GM18517 (cell line): ENCODE measurements around the gene LGALS4.
"Not testable (repeated sequence)": the region's sequence is repeated elsewhere in the genome, so short reads cannot be mapped to it uniquely, and the experiment has no call there.

ENCODE experiments used
- ATAC-seq: cut with Tn5 transposase; IDR thresholded peaks from one replicate; pipeline ENCODE4 v1.9.1; 2021; ENCODE audit warnings: mild to moderate bottlenecking, moderate library complexity; ENCODE audit not compliant: unreplicated experiment

The LGALS4 gene

DNA sequence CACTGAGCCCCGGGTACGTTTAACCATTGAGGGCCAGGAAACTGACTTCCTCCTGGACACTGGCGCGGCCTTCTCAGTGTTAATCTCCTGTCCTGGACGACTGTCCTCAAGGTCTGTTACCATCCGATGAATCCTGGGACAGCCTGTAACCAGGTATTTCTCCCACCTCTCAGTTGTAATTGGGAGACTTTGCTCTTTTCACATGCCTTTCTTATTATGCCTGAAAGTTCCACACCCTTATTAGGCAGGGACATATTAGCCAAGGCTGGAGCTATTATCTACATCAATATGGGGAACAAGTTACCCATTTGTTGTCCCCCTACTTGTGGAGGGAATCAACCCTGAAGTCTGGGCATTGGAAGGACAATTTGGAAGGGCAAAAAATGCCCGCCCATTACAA, 13.2 kb upstream of the LGALS4 start:
- not testable (repeated sequence) for ATAC-seq

DNA sequence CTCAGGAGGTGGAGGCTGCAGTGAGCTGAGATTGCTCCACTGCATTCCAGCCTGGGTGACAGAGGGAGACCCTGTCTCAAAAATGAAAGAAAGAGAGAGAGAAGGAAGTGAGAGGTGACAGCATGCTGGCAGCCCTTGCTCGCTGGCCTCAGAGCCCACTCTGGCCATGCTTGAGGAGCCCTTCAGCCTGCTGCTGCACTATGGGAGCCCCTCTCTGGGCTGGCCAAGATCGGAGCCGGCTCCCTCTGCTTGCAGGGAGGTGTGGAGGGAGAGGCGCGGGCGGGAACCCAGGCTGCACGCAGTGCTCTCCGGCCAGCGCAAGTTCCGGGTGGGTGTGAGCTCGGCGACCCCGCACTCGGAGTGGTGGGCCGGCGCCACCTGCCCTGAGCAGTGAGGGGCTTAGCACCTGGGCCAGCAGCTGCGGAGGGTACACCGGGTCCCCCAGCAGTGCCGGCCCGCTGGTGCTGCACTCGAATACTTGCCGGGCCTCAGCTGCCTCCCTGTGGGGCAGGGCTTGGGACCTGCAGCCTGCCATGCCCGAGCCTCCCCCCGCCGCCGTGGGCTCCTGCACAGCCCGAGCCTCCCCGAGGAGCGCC, 8.6 kb upstream of the LGALS4 start:
- ATAC-seq = not testable (repeated sequence)

DNA sequence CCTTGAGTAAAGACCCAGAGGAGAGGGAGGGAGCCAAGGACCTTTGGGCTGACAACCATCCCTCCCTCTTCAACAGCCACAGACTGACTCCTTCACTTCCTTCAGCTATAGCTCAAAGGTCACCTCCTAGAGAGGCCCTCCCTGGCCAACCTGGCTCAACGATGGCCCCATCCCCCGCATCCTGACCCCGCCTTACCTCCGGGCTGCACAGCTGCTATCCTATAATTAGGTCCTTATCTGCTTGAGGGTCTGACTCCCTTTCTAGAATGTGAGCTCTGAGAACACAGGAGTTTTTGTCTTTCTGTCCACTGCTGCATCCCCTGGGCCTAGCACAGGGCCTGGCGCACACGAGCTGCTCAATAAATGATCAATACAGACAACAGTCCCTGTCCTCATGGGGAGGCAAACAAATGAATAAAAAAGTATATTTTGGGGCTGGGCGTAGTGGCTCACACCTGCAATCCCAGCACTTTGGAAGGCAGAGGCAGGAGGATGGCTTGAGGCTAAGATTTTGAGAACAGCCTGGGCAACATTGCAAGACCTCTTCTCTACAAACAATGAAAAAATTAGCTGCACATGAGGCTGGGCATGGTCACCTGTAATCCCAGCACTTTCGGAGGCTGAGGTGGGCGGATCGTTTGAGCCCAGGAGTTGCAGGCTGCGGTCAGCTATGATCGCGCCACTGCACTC, 6.6 kb upstream of the LGALS4 start:
- ATAC-seq = no peak

DNA sequence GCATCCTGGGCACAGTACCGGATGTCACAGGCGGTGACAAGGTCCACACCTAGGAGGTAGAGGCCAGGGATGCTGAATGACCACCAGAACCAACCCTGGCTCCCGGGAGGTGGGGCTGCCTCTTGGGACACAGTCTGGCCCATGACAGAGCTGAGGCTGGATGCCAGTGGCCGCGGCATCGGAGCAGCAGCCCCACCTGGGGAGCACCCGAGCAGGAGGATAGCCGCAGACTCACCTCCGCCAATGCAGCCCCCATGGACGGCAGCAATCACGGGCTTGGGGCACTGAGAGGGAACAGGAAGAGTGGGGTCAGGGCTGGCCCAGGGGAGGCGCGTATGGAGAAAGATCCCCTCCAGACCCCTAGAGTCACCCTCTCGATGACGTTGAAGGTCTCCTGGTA, 4.3 kb upstream of the LGALS4 start:
- ATAC-seq = no peak

DNA sequence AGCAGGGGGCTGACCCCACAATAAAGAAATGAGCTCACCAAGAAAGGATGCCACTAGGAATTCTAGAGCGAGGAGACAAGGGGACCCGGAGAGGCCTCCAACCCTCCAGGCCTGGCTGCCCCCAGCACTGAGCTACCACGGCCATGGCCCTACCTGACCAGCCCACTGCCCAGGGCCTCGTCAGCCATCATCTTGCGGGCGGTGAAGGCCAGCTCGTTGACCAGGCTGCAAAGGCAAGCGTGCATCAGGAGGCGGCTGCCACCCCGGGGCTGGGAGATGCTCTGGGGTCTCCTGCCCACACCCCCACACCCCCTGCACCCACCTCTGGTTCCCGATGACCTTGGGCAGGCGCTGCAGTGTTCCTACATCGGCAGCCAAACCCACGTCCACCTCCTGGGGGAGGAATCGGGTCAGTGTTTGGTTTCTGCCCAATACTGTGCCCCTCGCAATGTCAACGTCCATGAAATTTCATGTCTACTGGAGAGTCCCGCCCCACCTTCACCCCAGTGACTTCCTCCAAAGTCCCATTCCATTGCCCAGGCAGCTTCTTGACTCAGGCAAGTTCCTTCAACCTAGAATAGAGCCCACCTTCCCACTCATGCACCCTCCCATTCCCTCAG, 3.5 kb upstream of the LGALS4 start:
- ATAC-seq = no peak

DNA sequence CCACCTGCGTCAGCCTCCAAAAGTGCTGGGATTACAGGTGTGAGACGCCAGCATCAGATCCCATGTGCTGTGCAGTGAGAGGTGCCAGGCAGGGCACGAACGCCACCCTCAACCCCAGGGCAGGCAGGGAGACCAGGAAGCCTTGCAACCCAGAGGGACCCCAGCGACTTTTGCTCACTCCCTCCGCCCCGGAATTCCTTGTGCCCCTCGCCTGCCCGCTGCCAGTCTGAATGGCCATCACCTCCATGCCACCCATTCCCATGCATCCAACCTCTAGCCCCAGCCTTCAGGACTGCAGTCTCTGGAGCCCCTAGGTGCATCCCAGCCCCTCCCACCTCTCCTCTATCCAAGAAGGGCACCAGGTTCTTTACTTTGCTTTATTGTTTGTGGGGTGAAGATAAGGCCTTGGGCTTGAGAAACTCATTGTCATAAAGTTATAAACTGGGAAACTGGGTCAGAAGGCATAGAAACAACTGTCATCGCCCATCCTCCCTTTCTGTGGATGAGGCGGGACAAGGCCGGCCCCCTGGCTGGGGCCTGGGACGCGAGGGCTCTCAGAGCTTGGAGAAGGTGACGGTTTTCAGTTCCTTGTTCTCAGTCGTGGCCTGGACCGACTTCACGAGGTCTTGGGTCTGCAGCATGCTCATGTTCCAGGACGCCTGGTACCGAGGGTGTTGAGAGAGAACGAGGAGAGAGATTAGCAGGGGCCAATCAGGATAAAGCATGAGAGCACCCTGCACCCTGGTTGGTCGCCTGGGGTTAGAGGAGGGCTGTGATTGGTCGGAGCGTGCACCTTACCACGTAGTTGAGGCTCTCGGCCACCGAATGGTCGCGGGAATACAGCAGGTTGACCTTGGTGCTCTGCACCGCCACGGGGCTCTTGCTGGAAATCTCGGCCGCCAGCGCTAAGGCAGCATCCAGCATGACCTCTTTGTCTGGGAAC, 2.6 kb upstream of the LGALS4 start:
- no peak for ATAC-seq

DNA sequence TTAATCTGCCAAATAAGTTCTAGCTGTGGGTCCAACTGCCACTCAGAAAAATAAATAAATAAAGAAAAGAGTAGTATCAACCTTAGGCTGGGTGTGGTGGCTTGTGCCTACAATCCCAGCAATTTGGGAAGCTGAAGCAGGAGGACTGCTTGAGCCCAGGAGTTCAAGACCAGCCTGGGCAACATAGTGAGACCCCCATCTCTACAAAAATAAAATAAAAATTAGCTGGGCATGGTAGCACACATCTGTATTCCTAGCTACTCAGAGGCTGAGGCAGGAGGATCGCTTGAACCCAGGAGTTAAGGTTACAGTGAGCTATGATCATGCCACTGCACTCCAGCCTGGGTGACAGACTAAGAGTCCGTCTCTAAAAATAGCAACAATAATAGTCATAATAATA, 1.2 kb upstream of the LGALS4 start:
- not testable (repeated sequence) for ATAC-seq

DNA sequence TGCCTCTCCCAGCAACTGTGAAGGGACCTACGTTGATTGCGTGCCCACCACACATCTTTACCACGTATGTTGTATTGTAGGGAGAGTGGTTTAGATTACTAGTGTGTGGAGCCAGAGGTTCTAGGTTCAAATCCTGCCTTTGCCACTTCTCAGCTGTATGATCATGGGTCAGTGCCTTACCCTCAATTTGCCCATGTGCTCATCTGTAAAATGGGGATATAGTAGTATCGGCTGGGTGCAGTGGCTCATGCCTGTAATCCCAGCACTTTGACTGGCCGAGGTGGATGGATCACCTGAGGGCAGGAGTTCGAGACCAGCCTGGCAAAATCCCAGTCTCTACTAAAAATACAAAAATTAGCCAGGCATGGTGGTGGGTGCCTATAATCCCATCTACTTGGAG, 578 bp upstream of the LGALS4 start:
- ATAC-seq = no peak

DNA sequence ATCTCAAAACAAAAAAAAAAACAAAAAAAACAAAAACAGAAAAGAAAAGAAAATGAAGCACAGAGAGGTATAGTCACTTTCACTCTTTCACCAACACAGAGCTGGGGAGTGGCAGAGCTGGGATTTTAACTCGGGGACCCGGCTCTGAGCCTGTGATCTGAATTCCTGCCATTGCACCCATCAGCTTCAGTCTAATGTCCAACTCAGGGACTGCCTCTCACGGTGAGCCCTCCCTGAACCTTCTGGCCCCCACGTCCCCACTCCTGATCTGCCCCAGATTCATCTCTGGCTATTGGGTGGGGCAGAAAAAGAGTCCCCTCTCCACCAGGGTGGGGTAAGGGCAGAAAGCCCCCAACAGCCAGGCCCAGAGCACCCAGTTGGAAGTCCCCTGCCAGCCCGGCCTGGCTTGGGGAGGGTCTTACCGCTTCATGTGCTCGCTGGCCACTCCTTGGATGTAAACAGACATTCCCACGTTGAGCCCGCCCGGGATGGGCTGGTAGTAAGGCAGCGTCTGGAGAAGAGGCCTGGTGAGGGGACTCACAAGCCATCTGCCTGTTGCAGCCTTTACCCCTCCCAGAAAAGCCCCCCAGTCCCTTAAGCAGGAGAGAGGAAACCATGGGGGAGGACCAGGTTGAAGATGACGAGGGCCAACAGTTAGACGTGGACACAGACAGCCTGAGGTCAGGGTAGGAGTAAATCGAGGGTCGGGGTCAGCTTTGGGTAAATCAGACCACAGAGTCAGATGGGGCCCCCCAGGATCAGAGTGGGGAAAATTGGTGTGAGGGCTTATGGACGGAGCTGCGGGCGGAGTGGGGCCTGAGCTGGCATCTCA, 520 bp downstream of the LGALS4 start:
- no peak for ATAC-seq

DNA sequence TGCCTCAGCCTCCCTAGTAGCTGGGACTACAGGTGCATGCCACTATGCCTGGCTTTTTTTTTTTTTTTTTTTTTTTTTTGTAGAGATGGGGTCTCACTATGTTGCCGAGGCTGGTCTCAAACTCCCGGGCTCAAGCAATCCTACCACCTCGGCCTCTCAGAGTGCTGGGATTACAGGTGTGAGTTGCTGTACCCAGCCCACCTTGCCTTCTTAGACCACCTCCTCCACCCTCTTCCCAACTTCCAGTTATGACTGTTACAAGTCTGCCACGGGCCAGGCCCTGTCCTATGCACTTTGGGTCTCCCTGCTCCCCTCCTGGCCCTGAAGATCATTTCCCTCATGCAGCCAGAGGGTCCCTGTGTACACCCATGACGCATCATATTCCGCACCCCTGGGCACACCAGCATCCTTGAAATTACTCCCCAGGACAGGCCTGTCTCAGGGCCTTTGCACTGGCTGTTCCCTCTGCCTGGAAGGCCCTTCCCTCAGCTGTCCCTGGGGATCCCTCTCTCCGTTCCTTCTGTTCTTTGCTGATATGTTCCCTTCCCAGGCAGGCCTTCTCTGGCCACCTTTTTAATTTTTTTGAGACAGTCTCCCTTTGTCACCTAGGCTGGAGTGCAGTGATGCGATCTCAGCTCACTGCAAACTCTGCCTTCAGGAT, 3.0 kb downstream of the LGALS4 start:
- ATAC-seq = no peak

DNA sequence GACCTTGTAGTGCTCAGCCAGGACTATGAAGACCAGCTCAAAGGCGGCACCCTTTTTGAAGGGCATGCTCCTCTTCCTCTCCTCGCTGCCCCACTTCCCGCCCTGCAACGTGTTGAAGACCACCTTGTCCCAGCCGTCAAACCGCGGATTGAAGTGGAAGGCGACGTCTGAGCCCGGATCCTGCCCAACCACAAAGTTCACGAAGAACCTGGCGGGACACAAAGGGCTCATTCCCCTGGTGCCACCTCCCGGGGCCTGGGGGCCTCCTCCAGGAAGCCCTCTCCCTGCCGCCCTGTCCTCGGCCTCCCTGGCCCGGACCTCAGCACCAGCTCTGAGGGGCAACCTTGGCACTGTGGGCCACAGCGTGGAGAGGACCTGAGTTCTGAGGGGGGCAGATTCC, 4.0 kb downstream of the LGALS4 start:
- ATAC-seq = no peak

DNA sequence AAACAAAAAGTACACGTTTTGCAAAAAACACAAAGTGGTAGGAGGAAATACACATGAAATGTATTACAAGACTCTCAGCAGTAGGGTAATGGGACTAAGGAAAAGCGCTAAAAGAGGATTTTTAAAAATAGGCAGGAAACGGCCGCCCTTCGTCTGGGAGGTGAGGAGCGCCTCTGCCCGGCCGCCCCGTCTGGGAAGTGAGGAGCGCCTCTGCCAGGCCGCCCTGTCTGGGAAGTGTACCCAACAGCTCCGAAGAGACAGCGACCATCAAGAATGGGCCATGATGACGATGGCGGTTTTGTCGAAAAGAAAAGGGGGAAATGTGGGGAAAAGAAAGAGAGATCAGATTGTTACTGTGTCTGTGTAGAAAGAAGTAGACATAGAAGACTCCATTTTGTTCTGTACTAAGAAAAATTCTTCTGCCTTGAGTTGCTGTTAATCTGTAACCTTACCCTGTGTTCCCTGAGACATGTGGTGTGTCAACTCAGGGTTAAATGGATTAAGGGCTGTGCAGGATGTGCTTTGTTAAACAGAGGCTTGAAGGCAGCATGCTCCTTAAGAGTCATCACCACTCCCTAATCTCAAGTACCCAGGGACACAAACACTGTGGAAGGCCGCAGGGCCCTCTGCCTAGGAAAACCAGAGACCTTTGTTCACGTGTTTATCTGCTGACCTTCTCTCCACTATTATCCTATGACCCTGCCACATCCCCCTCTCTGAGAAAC, 5.2 kb downstream of the LGALS4 start:
- ATAC-seq = not testable (repeated sequence)

DNA sequence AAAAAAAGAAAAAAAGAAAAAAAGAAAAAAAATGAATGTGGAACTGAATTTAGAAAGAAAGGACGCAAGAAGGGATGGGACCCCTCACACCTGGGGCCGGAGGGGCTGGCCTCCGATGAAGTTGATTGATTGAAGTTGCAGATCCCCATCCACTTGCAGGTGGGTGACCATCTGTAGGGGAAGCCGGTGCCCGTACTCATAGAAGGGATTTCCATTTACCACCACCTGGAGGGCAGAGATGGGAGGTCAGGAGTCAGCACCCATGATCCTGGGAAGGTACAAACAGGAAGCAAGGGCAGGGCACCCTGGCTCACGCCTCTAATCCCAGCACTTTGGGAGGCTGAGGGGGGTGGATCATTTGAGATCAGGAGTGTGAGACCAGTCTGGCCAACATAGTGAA, 6.4 kb downstream of the LGALS4 start:
- ATAC-seq = no peak

DNA sequence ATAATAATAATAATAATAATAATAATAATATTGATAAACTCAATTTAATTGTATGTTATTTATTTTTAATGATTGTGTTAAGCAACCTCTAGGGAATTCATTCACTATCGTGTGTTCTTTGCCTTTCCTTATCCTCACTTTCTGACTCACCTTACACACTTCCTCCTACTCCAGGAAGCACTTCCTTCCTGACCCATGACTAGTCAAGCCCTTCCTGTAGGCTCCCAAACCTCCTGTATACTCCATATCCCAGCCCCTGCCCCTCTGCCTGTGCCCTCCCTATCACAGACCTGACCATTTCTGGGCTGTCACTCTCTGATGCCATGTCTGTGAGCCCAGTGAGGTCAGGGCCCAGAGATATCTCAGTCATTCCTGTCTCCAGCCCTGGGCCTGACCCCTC, 7.6 kb downstream of the LGALS4 start:
- ATAC-seq = no peak

DNA sequence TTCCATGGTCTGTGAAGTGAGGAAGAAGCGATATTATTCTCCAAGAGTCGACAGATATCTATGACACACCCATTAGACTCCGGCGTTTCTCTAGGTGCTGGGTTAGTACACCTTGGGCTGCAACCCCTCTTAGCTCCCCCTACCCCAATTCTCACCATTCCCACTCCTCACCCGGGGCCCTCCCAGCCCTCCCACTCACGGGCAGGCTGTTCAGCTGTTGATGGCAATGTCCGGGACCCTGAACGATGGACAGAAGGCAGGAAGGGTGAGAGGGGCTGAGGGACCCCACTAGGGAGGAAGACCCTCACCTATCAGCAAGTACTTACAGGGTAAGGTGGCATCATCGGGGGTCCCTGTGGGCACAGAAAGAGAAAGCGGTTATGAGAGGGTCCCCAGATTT, 9.2 kb downstream of the LGALS4 start:
- no peak for ATAC-seq

DNA sequence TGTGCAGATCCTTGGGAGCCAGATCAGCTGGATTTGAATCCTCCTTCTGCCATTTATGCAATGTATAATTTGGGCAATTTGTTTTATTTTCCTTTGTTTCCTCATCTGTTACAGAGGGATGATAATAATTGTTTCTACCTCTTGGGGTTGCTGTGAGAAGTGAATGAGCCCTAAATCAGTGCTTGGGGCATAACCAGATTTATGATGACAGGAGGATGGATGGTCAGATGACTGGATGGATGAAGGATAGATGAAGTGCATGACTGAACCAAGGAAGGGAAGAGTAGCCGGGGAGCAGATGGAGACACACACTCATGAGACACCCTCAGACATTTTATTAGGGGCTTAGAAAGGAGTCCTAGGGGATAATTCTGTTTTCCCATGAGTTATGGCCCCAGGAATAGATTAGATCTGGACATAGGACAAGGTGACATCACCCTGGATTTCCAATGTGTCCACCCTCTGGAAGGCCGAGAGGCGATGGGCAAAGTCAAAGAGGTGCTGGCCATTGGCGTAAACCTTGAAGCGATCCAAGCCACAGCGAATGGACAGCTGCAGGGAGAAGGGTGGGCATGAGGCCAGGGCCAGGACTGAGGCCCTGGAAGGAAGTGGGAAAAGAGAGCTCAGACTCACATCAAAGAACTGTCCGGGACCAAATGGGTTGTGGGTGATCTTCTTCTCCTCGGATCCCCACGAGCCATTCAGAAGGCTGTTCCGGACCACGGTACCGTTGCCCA, 11.2 kb downstream of the LGALS4 start:
- no peak for ATAC-seq

DNA sequence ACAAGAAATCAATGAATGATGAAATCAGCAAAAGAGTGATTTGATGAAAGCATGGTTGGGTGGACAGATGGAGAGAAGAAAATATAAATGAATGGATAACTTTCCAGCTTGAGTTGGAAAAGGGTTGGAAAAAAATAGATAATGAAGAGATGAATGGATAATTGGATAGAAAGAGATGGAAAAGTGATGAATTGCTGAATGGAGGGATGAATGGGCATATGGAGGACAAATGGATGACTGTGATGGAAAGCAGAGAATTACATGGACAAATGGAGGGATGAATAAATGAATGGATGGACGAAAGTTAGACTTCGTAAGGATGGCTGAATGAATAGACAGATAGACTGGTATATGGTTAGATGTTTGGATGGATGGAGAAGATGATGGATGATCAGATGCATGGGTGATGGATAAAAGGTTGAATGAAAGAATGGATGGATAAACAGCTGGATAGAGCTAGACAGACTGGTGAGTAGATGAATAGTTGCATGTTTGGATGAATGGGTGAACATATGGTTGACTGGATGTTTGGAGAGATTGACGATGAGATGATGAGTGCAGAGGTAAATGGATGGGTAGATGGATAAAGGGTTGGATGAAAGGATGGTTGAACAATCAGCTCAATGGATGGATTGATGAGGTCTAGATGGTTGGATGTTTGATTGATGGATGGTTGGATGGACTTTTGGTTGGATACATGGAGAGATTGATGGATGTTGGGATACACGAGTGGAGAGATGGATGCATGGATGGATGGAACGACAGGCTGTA, 12.0 kb downstream of the LGALS4 start:
- no peak for ATAC-seq

DNA sequence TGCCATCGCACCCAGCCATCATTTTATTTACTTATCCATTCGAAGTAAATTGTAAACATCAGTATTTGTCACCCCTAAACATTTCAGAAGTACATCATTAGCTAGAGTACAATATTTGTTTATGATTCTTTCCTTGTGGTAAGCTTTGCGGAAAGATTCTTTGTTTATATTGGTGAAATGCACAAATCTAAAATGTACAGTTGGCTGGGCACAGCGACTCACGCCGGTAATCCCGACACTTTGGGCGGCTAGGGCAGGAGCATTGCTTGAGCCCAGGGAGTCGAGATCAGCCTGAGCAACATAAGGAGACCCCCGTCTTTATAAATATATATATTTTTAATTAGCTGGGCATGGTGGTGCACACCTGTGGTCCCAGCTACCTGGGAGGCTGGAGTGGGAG, 13.6 kb downstream of the LGALS4 start:
- no peak for ATAC-seq
